BLaER1 (cell line): ENCODE data around the gene CRB2.
A peak's percentile ranks its signal among the peaks of the same experiment; 100 is the strongest.

Experiments
- H3K27ac ChIP-seq: shearing (Covaris generic); formaldehyde crosslinking; 2 replicates; pipeline ENCODE4 v1.8.1; 2022
- H3K27me3 ChIP-seq: shearing (Covaris generic); formaldehyde crosslinking; 2 replicates; pipeline ENCODE4 v1.8.1; 2022
- H3K36me3 ChIP-seq: shearing (Covaris generic); formaldehyde crosslinking; 2 replicates; pipeline ENCODE4 v1.8.1; 2022
- H3K4me1 ChIP-seq: shearing (Covaris generic); formaldehyde crosslinking; 2 replicates; pipeline ENCODE4 v1.8.1; 2022
- H3K4me2 ChIP-seq: shearing (Covaris generic); formaldehyde crosslinking; 2 replicates; pipeline ENCODE4 v1.8.1; 2022
- H3K4me3 ChIP-seq: shearing (Covaris generic); formaldehyde crosslinking; 2 replicates; pipeline ENCODE4 v1.8.1; 2022
- H3K9ac ChIP-seq: shearing (Covaris generic); formaldehyde crosslinking; 2 replicates; pipeline ENCODE4 v1.8.1; 2022
- H3K9me3 ChIP-seq: shearing (Covaris generic); formaldehyde crosslinking; 2 replicates; pipeline ENCODE4 v1.8.1; 2022
- H4K20me1 ChIP-seq: shearing (Covaris generic); formaldehyde crosslinking; 2 replicates; pipeline ENCODE4 v1.8.1; 2022
- Cebpa-rat ChIP-seq: shearing (Covaris generic); IDR thresholded peaks from 2 replicates; pipeline ENCODE4 v1.8.1; 2022

CRB2 gene

DNA sequence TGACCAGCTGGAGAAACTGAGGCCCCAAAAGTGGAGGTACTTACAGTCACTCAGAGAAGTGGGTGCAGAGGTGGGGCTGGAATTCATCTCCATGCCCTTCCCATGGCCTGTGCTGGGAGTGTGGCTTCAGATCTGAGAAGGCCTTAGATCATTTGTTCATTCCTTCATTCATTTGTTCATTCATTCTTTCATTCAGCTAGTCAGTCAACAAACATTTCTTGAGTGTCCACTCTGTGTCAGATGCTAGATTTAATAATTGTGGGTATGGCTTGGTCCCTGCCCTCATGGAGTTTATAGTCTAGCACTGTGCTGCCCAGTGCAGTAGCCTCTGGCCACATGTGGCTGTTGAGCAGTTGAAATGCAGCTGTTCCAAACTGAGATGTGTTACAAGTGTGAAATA, 19.0 kb upstream of the CRB2 start:
- no peak overlapping the region for H3K4me3 ChIP-seq
- H3K27ac ChIP-seq = peak overlapping the region; percentile 99
- TF ChIP-seq Cebpa-rat = no peak
- no peaks in the 10 kb centered on the region for H3K27me3 ChIP-seq
- no peaks in the 10 kb centered on the region for H3K9me3 ChIP-seq
- H3K4me1 ChIP-seq = peaks cover 95% of the 10 kb centered on the region
- H3K9ac ChIP-seq = peak overlapping the region; percentile 71; the same call in 1 of the 2 replicates
- H3K36me3 ChIP-seq = no peaks in the 10 kb centered on the region
- peak overlapping the region; percentile 87 for H3K4me2 ChIP-seq
- H4K20me1 ChIP-seq = no peaks in the 10 kb centered on the region

DNA sequence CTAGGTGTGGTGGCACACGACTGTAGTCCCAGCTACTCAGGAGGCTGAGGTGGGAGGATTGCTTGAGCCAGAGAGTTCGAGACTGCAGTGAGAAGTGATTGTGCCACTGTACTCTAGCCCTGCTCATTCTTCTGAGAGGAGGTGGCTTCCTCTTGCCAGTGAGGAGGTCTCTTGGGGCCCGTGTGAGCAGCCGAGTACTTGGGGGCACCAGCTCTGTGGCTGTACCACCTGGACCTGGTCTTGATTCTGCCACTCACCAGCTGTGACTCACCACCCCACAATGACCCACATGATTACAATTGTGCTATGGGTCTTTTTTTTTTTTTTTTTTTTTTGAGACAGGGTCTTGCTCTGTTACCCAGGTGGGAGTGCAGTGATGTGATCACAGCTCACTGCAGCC, 18.0 kb upstream of the CRB2 start:
- peak overlapping the region; percentile 99 for H3K27ac ChIP-seq
- H3K4me2 ChIP-seq = peak overlapping the region; percentile 87
- no peak for TF ChIP-seq Cebpa-rat
- peak overlapping the region; percentile 92 for H3K9ac ChIP-seq
- no peaks in the 10 kb centered on the region for H3K36me3 ChIP-seq
- peaks cover 95% of the 10 kb centered on the region for H3K4me1 ChIP-seq
- no peak overlapping the region; the same call in 1 of the 2 replicates for H3K4me3 ChIP-seq
- H4K20me1 ChIP-seq = no peaks in the 10 kb centered on the region
- no peaks in the 10 kb centered on the region for H3K27me3 ChIP-seq
- H3K9me3 ChIP-seq = no peaks in the 10 kb centered on the region

DNA sequence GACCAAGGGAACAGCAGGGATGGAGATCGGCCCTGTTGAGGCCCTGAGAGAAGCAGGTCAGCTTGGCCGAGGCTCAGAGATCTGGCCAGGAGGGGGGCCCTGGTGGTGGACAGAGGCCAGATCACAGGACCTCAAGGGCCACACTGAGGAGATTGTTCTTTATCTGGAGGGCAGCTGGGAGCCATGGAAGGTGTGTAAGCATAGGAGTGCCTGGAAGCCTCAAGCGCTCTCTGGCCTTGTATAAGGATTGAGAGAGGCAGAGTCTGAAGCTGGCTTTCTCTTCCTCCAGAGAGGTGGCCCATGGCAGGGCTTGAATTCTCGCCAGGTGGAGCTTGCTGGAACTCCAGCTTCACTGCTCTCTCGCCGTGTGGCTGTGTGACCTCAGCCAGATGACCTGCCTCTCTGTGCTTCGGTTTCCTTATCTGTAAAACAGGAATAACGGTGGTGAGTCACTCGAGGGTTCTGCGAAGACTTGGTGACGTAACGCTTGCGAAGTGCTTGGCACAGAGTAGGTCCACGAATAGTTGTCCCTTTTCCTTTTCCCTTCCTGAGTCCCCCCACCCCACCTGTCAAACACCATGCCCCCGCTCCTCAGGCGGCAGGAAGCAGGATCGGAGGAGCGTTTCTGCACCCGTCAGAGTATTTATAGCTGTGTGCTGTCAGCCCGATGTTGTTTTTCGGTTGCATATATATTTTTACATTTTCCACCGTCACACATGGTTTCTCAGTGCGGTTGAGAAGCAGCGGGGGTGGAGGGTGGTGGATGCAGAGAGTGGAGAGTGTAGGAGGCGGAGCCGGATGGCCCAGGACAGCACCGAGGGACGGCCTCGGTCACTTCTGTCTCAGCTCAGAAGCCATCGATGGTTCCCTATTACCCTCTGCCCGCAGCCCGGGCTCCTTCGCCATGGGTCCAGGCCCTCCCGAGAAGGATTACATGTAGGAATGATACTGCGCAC, 17.0 kb upstream of the CRB2 start:
- peak overlapping the region; percentile 99 for H3K27ac ChIP-seq

DNA sequence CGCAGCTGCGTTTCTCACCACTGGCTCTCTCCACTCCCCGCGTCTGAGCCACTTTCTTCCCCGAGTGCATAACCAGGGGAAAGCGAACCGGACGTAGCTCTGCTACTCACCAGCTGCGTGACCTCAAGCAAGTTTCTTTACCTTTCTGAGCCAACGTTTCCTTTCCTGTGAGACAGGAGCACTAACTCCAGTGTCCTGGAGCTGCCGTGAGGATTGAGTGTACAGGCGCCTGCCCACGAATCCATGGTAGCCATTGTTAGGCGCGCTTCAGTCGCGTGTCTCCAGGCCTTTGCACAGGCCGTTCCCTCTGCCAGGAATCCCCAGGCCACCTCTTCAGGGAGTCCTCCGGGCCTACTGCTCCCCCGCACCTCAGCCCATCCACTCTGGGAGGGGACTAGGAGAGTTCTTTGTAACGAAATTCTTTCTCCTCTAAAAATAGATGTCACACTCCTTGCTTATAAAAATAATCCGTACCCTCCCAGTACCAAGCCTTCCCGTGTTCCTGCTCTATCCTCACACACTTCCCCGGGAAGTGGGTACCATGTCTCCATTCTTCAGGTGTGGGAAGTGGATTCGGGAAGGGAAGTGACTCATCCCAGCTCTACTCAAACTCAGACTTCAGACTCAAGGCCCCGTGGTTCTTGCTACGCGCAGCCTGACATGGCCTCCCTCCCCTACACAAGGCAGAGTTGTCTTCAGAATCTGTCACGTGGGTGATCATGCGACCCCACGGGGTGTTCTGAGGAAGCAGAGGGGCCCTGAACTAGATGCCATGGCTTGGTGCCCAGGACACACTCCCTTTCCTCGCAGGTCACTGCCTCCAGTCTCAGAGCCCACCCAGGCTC, 16.1 kb upstream of the CRB2 start:
- H3K4me1 ChIP-seq = peaks cover 95% of the 10 kb centered on the region
- peak overlapping the region; percentile 87 for H3K4me2 ChIP-seq

More for the DNA sequence above, 17.0 kb upstream of the CRB2 start:
- Histone ChIP-seq H3K9ac (peak overlapping the region; percentile 92), H3K4me1 (peaks cover 95% of the 10 kb centered on the region), H3K4me3 (peak overlapping the region; percentile 61), H3K36me3 (no peaks in the 10 kb centered on the region), H3K27me3 (no peaks in the 10 kb centered on the region), H3K9me3 (no peaks in the 10 kb centered on the region), H4K20me1 (no peaks in the 10 kb centered on the region), H3K4me2 (peak overlapping the region; percentile 87)
- no peak for TF ChIP-seq Cebpa-rat

DNA sequence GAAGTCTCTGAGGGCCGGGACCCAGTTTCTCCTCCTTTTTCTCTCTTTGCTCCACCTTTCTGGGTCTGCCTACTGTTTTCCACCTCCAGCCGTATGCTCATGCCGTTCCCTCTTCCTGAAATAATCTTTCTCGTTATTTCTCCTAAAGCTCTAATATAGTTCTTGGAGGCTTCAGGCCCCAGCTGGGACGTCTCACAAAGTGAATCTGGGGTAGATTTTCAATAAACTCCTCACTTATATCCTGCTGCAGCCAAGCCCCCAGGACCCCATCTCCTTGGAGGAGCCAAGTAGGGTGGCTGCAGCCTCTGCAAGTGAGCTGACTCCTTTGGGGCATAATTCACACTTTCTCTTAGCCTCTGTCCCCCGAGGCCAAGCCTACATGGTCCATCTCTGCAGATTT, 14.2 kb upstream of the CRB2 start:
- no peak for TF ChIP-seq Cebpa-rat
- Histone ChIP-seq H3K36me3 (no peaks in the 10 kb centered on the region), H3K9me3 (no peaks in the 10 kb centered on the region), H3K4me2 (peak overlapping the region; percentile 87), H3K27ac (peak overlapping the region; percentile 99), H3K4me3 (peak overlapping the region; percentile 18), H4K20me1 (no peaks in the 10 kb centered on the region), H3K27me3 (no peaks in the 10 kb centered on the region), H3K9ac (peak overlapping the region; percentile 92), H3K4me1 (peaks cover 95% of the 10 kb centered on the region)

More for the DNA sequence above, 16.1 kb upstream of the CRB2 start:
- H3K9me3 ChIP-seq = no peaks in the 10 kb centered on the region
- peak overlapping the region; percentile 61 for H3K4me3 ChIP-seq
- no peaks in the 10 kb centered on the region for H3K36me3 ChIP-seq
- peak overlapping the region; percentile 92 for H3K9ac ChIP-seq
- H4K20me1 ChIP-seq = no peaks in the 10 kb centered on the region
- H3K27me3 ChIP-seq = no peaks in the 10 kb centered on the region
- TF ChIP-seq Cebpa-rat = no peak
- H3K27ac ChIP-seq = peak overlapping the region; percentile 99

DNA sequence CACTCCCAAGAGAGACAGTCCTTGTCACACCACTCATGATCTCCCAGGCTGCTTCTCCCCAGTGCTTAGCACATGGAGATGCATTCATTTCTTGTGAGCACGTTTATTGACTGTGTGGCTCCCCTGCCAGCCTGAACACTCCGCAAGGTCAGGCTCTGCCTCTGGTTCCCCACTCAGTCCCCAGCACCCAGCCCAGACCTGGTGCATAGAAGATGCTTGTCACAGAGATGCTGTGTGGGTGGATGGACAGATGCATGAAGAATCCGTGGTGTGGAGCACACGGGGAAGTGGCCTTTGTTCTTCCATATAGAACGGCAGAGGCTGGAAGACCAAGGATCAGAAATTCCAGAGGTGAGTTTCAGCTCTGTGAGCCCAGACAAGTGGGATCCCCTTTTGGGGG, 13.8 kb upstream of the CRB2 start:
- Histone ChIP-seq H3K27me3 (no peaks in the 10 kb centered on the region), H3K9ac (peak overlapping the region; percentile 92), H4K20me1 (no peaks in the 10 kb centered on the region), H3K4me2 (peak overlapping the region; percentile 87), H3K9me3 (no peaks in the 10 kb centered on the region), H3K4me3 (peak overlapping the region; percentile 32; the same call in 1 of the 2 replicates), H3K27ac (peak overlapping the region; percentile 99), H3K36me3 (no peaks in the 10 kb centered on the region), H3K4me1 (peaks cover 91% of the 10 kb centered on the region)
- no peak for TF ChIP-seq Cebpa-rat

DNA sequence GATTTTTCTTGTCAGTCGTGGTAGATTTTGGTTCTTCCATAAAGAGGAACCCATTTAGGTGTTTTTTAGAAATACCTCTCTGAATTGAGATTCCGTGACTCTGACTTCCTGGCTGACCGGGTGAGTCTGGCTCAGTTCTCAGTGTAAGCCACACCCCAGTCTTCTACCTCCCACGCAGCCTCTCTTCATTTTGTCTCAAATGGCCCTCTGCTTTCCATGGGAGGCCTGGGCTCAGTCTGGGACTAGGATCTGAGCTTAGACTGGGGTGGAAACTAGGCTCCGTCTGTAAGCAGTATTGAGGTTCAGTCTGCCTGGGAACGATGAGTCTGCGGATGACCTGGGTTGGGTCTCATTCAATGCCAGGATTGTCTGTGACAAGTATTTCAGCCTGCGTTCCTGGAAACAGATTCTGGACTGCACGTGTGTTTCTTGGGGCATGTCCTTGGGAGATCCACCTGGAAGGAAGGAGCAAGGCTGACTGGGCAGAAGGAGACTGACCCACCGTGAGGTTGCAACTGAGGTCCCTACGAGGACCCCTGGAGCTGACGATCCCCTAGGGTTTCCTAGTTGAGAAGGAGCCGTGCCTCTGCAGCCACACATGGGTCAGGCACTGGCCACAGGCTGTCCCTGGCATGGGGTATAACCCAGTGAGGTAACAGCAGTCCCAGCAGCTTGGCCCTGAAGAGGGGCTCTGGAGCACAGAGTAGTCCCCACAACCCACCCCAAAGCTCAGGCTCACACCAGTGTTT, 12.4 kb upstream of the CRB2 start:
- TF ChIP-seq Cebpa-rat = no peak
- peaks cover 86% of the 10 kb centered on the region for H3K4me1 ChIP-seq
- H3K36me3 ChIP-seq = no peaks in the 10 kb centered on the region
- peak overlapping the region; percentile 92 for H3K9ac ChIP-seq
- H3K4me3 ChIP-seq = no peak overlapping the region; the same call in 1 of the 2 replicates
- no peaks in the 10 kb centered on the region for H3K9me3 ChIP-seq
- no peaks in the 10 kb centered on the region for H3K27me3 ChIP-seq
- H4K20me1 ChIP-seq = no peaks in the 10 kb centered on the region
- H3K27ac ChIP-seq = peak overlapping the region; percentile 99
- H3K4me2 ChIP-seq = peak overlapping the region; percentile 87

DNA sequence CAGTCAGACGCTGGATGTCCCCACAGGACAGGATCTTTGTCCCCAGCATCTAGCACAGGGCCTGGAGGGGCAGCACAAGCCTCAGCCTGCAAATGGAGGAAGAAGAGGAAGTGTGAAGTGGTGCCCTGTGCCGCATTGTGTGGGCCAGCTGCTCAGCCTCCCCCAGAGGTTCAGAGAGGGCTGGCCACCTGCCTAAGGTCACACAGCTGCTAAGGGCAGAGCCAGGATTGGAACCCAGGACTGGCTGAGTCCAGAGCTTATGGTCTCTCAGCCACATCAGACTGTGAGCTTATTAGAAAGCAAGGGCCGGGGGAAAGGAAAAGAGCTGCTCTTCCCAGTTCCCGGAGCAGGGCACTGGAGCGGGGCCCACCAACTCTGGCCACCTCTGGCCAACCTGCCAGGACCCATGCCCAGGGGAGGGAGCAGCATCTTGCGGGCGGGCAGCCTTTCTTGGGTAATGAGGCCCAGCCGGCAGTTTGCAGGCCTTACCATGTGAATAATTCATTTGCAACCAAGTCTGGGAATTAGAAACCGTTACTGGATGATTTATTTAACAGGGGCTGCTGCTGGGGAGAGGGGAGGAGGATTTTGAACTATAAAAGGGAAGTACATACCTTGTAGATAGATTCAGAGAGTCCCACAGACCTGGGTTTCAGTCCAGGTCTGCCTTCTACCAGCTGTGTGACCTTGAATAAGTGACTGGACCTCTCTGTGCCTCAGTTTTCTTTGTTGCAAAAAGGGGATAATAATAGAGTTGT, 11.6 kb upstream of the CRB2 start:
- peak overlapping the region; percentile 87 for H3K4me2 ChIP-seq
- H3K27ac ChIP-seq = peak overlapping the region; percentile 99
- H3K9me3 ChIP-seq = no peaks in the 10 kb centered on the region
- no peaks in the 10 kb centered on the region for H4K20me1 ChIP-seq
- TF ChIP-seq Cebpa-rat = no peak
- H3K36me3 ChIP-seq = no peaks in the 10 kb centered on the region
- no peaks in the 10 kb centered on the region for H3K27me3 ChIP-seq
- H3K9ac ChIP-seq = peak overlapping the region; percentile 92
- H3K4me1 ChIP-seq = peaks cover 83% of the 10 kb centered on the region
- no peak overlapping the region; the same call in 1 of the 2 replicates for H3K4me3 ChIP-seq
